GM19455 (cell line): ENCODE results near the gene SPI1.

ENCODE experiments used
- ATAC-seq: cut with Tn5 transposase; IDR thresholded peaks from one replicate; pipeline ENCODE4 v1.9.1; 2021; ENCODE audit not compliant: unreplicated experiment

The SPI1 gene

GRCh38 chr11:47360341-47360740 lies 18.0 kb downstream of the SPI1 start:
- ATAC-seq: no peak

- ATAC-seq: no peak
Measured at GRCh38 chr11:47359586-47359985, 18.8 kb downstream of the SPI1 start.

GRCh38 chr11:47359162-47359561 lies 19.2 kb downstream of the SPI1 start:
- no peak for ATAC-seq

GRCh38 chr11:47358731-47359051 lies 19.7 kb downstream of the SPI1 start:
- no peak for ATAC-seq

GRCh38 chr11:47357985-47358730 lies 20.2 kb downstream of the SPI1 start:
- no peak for ATAC-seq

GRCh38 chr11:47356998-47357329 lies 21.4 kb downstream of the SPI1 start:
- no peak for ATAC-seq

- ATAC-seq: no peak
Measured at GRCh38 chr11:47356129-47356997, 22.0 kb downstream of the SPI1 start.

GRCh38 chr11:47355283-47356128 lies 22.8 kb downstream of the SPI1 start:
- no peak for ATAC-seq

- ATAC-seq: no peak
Measured at GRCh38 chr11:47354913-47355282, 23.4 kb downstream of the SPI1 start.

GRCh38 chr11:47353978-47354774 lies 24.2 kb downstream of the SPI1 start:
- no peak for ATAC-seq

- no peak for ATAC-seq
Measured at GRCh38 chr11:47352556-47352955, 25.8 kb downstream of the SPI1 start, which contains the start of gene MYBPC3. Gene MYBPC3, minus strand, starts transcription at chr11:47352702. Its CDS starts 55 bp downstream, at chr11:47352647.

GRCh38 chr11:47351156-47352126 lies 26.9 kb downstream of the SPI1 start:
- no peak for ATAC-seq

- ATAC-seq: no peak
Measured at GRCh38 chr11:47350315-47350714, 28.0 kb downstream of the SPI1 start.

GRCh38 chr11:47349521-47350095 lies 28.7 kb downstream of the SPI1 start:
- no peak for ATAC-seq

GRCh38 chr11:47348859-47349258 lies 29.5 kb downstream of the SPI1 start:
- ATAC-seq: no peak

GRCh38 chr11:47348131-47348802 lies 30.1 kb downstream of the SPI1 start:
- ATAC-seq: no peak

GRCh38 chr11:47347137-47347536 lies 31.2 kb downstream of the SPI1 start:
- no peak for ATAC-seq

GRCh38 chr11:47345890-47346563 lies 32.3 kb downstream of the SPI1 start:
- no peak for ATAC-seq
